CD8-positive, alpha-beta memory T cell (primary cell): ENCODE measurements around the gene LRCH4. TPM values are rescaled to one million over a fixed set of nuclear protein-coding genes. Genes with fewer than 3 reads are reported as not detected.
A peak's percentile ranks its signal among the peaks of the same experiment; 100 is the strongest.

Experiments
- CTCF ChIA-PET: fragments of 350-600 bp; sonication (Branson Sonifier 250); formaldehyde crosslinking; loops from one replicate; lab custom pipeline; 2021; ENCODE audit warnings: antibody characterized with exemption; lab: Charles Lee
- POLR2A ChIA-PET: fragments of 350-600 bp; sonication (Branson Sonifier 250); formaldehyde crosslinking; loops from one replicate; lab custom pipeline; 2021; ENCODE audit warnings: antibody characterized with exemption; lab: Charles Lee
- DNase-seq, 5 donors: peaks; one replicate each; pipeline versions ENCODE4 v3.0.0 to v3.0.0-alpha.2; 2020 to 2022; ENCODE audit warnings: mixed read lengths in 1 of 5
- H3K27ac ChIP-seq: one replicate; pipeline ENCODE4 v1.7.0; 2013; ENCODE audit warnings: low read depth, mild to moderate bottlenecking, low read length, moderate library complexity
- H3K27me3 ChIP-seq: 2 replicates; pipeline ENCODE4 v1.7.0; 2013; ENCODE audit warnings: low read length, mild to moderate bottlenecking; ENCODE audit not compliant: insufficient read depth, poor library complexity, severe bottlenecking
- H3K36me3 ChIP-seq: 2 replicates; pipeline ENCODE4 v1.7.0; 2013; ENCODE audit warnings: mild to moderate bottlenecking, low read length, moderate library complexity; ENCODE audit not compliant: insufficient read depth
- H3K4me1 ChIP-seq: 2 replicates; pipeline ENCODE4 v1.7.0; 2013; ENCODE audit warnings: mild to moderate bottlenecking, low read length, moderate library complexity; ENCODE audit not compliant: insufficient read depth
- H3K4me3 ChIP-seq: 2 replicates; pipeline ENCODE4 v1.7.0; 2013; ENCODE audit warnings: mild to moderate bottlenecking, low read length
- H3K9me3 ChIP-seq: 2 replicates; pipeline ENCODE4 v1.7.0; 2013; ENCODE audit warnings: mild to moderate bottlenecking, low read length
- H3K27ac Mint-ChIP-seq, 8 donors: one replicate each; pipeline ENCODE4 v1.8.0; 2020 to 2021; ENCODE audit warnings: mixed read lengths in 8 of 8, mild to moderate bottlenecking in 6 of 8, inconsistent platforms in 3 of 8, moderate library complexity in 3 of 8
- H3K27me3 Mint-ChIP-seq, 2 donors: one replicate each; pipeline ENCODE4 v1.8.0; 2020 to 2021; ENCODE audit warnings: mixed read lengths in 2 of 2, mild to moderate bottlenecking in 1 of 2, moderate library complexity in 1 of 2
- H3K36me3 Mint-ChIP-seq, 3 donors: one replicate each; pipeline ENCODE4 v1.8.0; 2020 to 2021; ENCODE audit warnings: mixed read lengths in 3 of 3, inconsistent platforms in 1 of 3, mild to moderate bottlenecking in 1 of 3
- H3K4me1 Mint-ChIP-seq, 3 donors: one replicate each; pipeline ENCODE4 v1.8.0; 2020 to 2021; ENCODE audit warnings: mixed read lengths in 3 of 3, inconsistent platforms in 1 of 3, mild to moderate bottlenecking in 1 of 3
- H3K4me3 Mint-ChIP-seq, 7 donors: one replicate each; pipeline ENCODE4 v1.8.0; 2020 to 2021; ENCODE audit warnings: mixed read lengths in 7 of 7, mild to moderate bottlenecking in 6 of 7, moderate library complexity in 4 of 7, inconsistent platforms in 2 of 7
- H3K9me3 Mint-ChIP-seq, 5 donors: one replicate each; pipeline ENCODE4 v1.8.0; 2020 to 2022; ENCODE audit warnings: mixed read lengths in 5 of 5, mild to moderate bottlenecking in 3 of 5, moderate library complexity in 2 of 5, inconsistent platforms in 1 of 5
- polyA plus RNA-seq: library from polyadenylated mRNA; unstranded; fragments of 300-500 nt; fragmentation: Illumina TruSeq; gene quantifications from one replicate; pipeline ENCODE4 v1.2.3, GENCODE V29; 2021
- total RNA-seq, 2 experiments: library from RNA; stranded (reverse); gene quantifications; one replicate each; pipeline ENCODE4 v1.2.3, GENCODE V29; 2021

The LRCH4 gene
- total and polyA plus RNA-seq, 3 experiments from 2014 or later = 101 to 153 (median 109) TPM

- Histone ChIP-seq H3K27me3 (no peaks in the 10 kb centered on the region), H3K27ac (no peak overlapping the region), H3K4me1 (peaks cover 37% of the 10 kb centered on the region), H3K9me3 (no peaks in the 10 kb centered on the region), H3K4me3 (no peak overlapping the region), H3K36me3 (peaks cover 31% of the 10 kb centered on the region)
- no peak for DNase-seq
- CTCF ChIA-PET = interaction anchor here (1.5 kb wide), 1 partner anchor 9 kb away, joined by 4 read pairs; no protein-coding TSS in a partner anchor
- Mint-ChIP-seq H3K27ac (no peak overlapping the region), H3K4me1 (peaks cover 20 to 39% (median 30%) of the 10 kb centered on the region in 3 donors), H3K36me3 (peaks cover 0 to 51% (median 2%) of the 10 kb centered on the region in 3 donors), H3K9me3 (no peaks in the 10 kb centered on the region), H3K4me3 (no peak overlapping the region), H3K27me3 (no peaks in the 10 kb centered on the region)
- POLR2A ChIA-PET = interaction anchor here (0.9 to 3.3 kb wide), 2 partner anchors 9 to 11 kb away, joined by 3 to 42 read pairs; partner anchors contain the start of genes FBXO24 and LRCH4
Measured at GRCh38 chr7:100572949-100573675, 12.8 kb downstream of the LRCH4 start.

GRCh38 chr7:100572281-100572948 lies 13.5 kb downstream of the LRCH4 start:
- Histone ChIP-seq H3K27me3 (no peaks in the 10 kb centered on the region), H3K4me3 (no peak overlapping the region), H3K4me1 (peaks cover 44% of the 10 kb centered on the region), H3K27ac (no peak overlapping the region), H3K9me3 (no peaks in the 10 kb centered on the region), H3K36me3 (peaks cover 24% of the 10 kb centered on the region)
- Mint-ChIP-seq H3K4me1 (peaks cover 23 to 45% (median 30%) of the 10 kb centered on the region in 3 donors), H3K9me3 (no peaks in the 10 kb centered on the region), H3K36me3 (peaks cover 0 to 44% (median 2%) of the 10 kb centered on the region in 3 donors), H3K27ac (peak overlapping the region in 6 of 8 donors; percentile 25 to 89 (median 55)), H3K4me3 (peak overlapping the region in 1 of 7 donors; percentile 9), H3K27me3 (no peaks in the 10 kb centered on the region)
- no peak for DNase-seq
- POLR2A ChIA-PET = interaction anchor here (0.9 to 3.3 kb wide), 2 partner anchors 8 to 12 kb away, joined by 3 to 42 read pairs; partner anchors contain the start of genes FBXO24 and LRCH4
- CTCF ChIA-PET = interaction anchor here (1.5 kb wide), 1 partner anchor 9 kb away, joined by 4 read pairs; no protein-coding TSS in a partner anchor

- no peak overlapping the region for H3K4me3 ChIP-seq
- ChIA-PET POLR2A (interaction anchor here (3.3 kb wide), 1 partner anchor 12 kb away, joined by 42 read pairs; the partner anchor contains the start of genes FBXO24 and LRCH4), CTCF (interaction anchor here (0.6 to 1.8 kb wide), 6 partner anchors 12 to 119 kb away, joined by 3 to 14 read pairs (median 4); no protein-coding TSS in a partner anchor)
- H3K4me1 ChIP-seq = peaks cover 45% of the 10 kb centered on the region
- Mint-ChIP-seq H3K9me3 (no peaks in the 10 kb centered on the region), H3K27ac (peak overlapping the region in 7 of 8 donors; percentile 25 to 75 (median 50)), H3K36me3 (peaks cover 0 to 41% (median 2%) of the 10 kb centered on the region in 3 donors), H3K4me1 (peaks cover 23 to 48% (median 30%) of the 10 kb centered on the region in 3 donors), H3K27me3 (no peaks in the 10 kb centered on the region), H3K4me3 (peak overlapping the region in 2 of 7 donors; percentile 18 to 45)
- H3K36me3 ChIP-seq = peaks cover 18% of the 10 kb centered on the region
- H3K27me3 ChIP-seq = no peaks in the 10 kb centered on the region
- DNase-seq = no peak
- H3K27ac ChIP-seq = no peak overlapping the region
- no peaks in the 10 kb centered on the region for H3K9me3 ChIP-seq
Measured at GRCh38 chr7:100571829-100572116, 14.2 kb downstream of the LRCH4 start.

GRCh38 chr7:100570954-100571828 lies 14.7 kb downstream of the LRCH4 start:
- Mint-ChIP-seq H3K27ac (peak overlapping the region in 3 of 8 donors; percentile 33 to 88 (median 59)), H3K27me3 (no peaks in the 10 kb centered on the region), H3K9me3 (no peaks in the 10 kb centered on the region), H3K36me3 (peaks cover 0 to 39% (median 2%) of the 10 kb centered on the region in 3 donors), H3K4me1 (peaks cover 26 to 48% (median 30%) of the 10 kb centered on the region in 3 donors), H3K4me3 (peak overlapping the region in 3 of 7 donors; percentile 44 to 62 (median 48))
- H3K4me1 ChIP-seq = peaks cover 45% of the 10 kb centered on the region
- CTCF ChIA-PET = interaction anchor here (0.6 to 1.8 kb wide), 8 partner anchors 8 to 120 kb away, joined by 3 to 14 read pairs (median 4); no protein-coding TSS in a partner anchor
- peaks cover 12% of the 10 kb centered on the region for H3K36me3 ChIP-seq
- H3K4me3 ChIP-seq = no peak overlapping the region
- H3K9me3 ChIP-seq = no peaks in the 10 kb centered on the region
- no peak overlapping the region for H3K27ac ChIP-seq
- POLR2A ChIA-PET = interaction anchor here (0.6 to 3.3 kb wide), 6 partner anchors 13 to 451 kb away, joined by 3 to 42 read pairs (median 4); partner anchors contain the start of genes AGFG2, FBXO24 and LRCH4
- DNase-seq = no peak
- no peaks in the 10 kb centered on the region for H3K27me3 ChIP-seq

GRCh38 chr7:100568896-100569844 lies 16.8 kb downstream of the LRCH4 start:
- ChIA-PET CTCF (interaction anchor here (0.7 to 1.5 kb wide), 7 partner anchors 9 to 116 kb away, joined by 3 to 12 read pairs (median 4); partner anchors contain the start of gene FBXO24), POLR2A (interaction anchor here (0.6 to 1.3 kb wide), 5 partner anchors 15 to 109 kb away, joined by 3 to 8 read pairs (median 7); partner anchors contain the start of genes FBXO24 and LRCH4)
- Mint-ChIP-seq H3K9me3 (no peaks in the 10 kb centered on the region), H3K27ac (peak overlapping the region; percentile 64 to 99 (median 88)), H3K4me3 (peak overlapping the region; percentile 7 to 91 (median 63)), H3K4me1 (peaks cover 27 to 50% (median 30%) of the 10 kb centered on the region in 3 donors), H3K27me3 (peaks cover 0 to 1% of the 10 kb centered on the region in 2 donors), H3K36me3 (peaks cover 0 to 25% (median 2%) of the 10 kb centered on the region in 3 donors)
- Histone ChIP-seq H3K27me3 (no peaks in the 10 kb centered on the region), H3K4me1 (peaks cover 46% of the 10 kb centered on the region), H3K4me3 (peak overlapping the region; percentile 50), H3K27ac (no peak overlapping the region), H3K36me3 (no peaks in the 10 kb centered on the region), H3K9me3 (no peaks in the 10 kb centered on the region)
- DNase-seq = peak; percentile 39 to 71 (median 47)

GRCh38 chr7:100568176-100568895 lies 17.6 kb downstream of the LRCH4 start:
- Mint-ChIP-seq H3K27ac (peak overlapping the region; percentile 55 to 89 (median 82)), H3K4me3 (peak overlapping the region in 3 of 7 donors; percentile 44 to 66 (median 48)), H3K4me1 (peaks cover 33 to 55% (median 34%) of the 10 kb centered on the region in 3 donors), H3K36me3 (peaks cover 0 to 31% (median 3%) of the 10 kb centered on the region in 3 donors), H3K27me3 (peaks cover 0 to 1% of the 10 kb centered on the region in 2 donors), H3K9me3 (no peaks in the 10 kb centered on the region)
- Histone ChIP-seq H3K9me3 (no peaks in the 10 kb centered on the region), H3K36me3 (peaks cover 4% of the 10 kb centered on the region), H3K27me3 (no peaks in the 10 kb centered on the region), H3K27ac (no peak overlapping the region), H3K4me3 (no peak overlapping the region), H3K4me1 (peaks cover 53% of the 10 kb centered on the region)
- POLR2A ChIA-PET = interaction anchor here (1.1 to 1.3 kb wide), 4 partner anchors 16 to 30 kb away, joined by 3 to 8 read pairs (median 4); partner anchors contain the start of genes FBXO24 and LRCH4
- CTCF ChIA-PET = interaction anchor here (1.1 to 10.2 kb wide), 7 partner anchors 8 to 115 kb away, joined by 3 to 133 read pairs (median 4); partner anchors contain the start of genes FBXO24 and LRCH4
- no peak for DNase-seq
